GM12874 (cell line): ENCODE measurements around the gene VWA5B1.

Experiments used
- CTCF ChIP-seq: IDR thresholded peaks from 2 replicates; pipeline ENCODE4 v1.5.1; 2011; ENCODE audit warnings: low read depth, mild to moderate bottlenecking, control low read depth, low read length, moderate library complexity; ENCODE audit not compliant: insufficient read depth

VWA5B1 gene

GRCh38 chr1:20276485-20277159 lies 14.1 kb upstream of the VWA5B1 start:
- TF ChIP-seq CTCF, result no peak

- TF ChIP-seq CTCF, result no peak
Measured at GRCh38 chr1:20278692-20279130, 12.0 kb upstream of the VWA5B1 start.

GRCh38 chr1:20279509-20279908 lies 11.2 kb upstream of the VWA5B1 start:
- TF ChIP-seq CTCF, result no peak

- no peak for TF ChIP-seq CTCF
Measured at GRCh38 chr1:20280341-20280740, 10.3 kb upstream of the VWA5B1 start.

GRCh38 chr1:20280906-20281305 lies 9.8 kb upstream of the VWA5B1 start:
- TF ChIP-seq CTCF, result no peak

- no peak for TF ChIP-seq CTCF
Measured at GRCh38 chr1:20281801-20282200, 8.9 kb upstream of the VWA5B1 start.

- no peak for TF ChIP-seq CTCF
Measured at GRCh38 chr1:20282533-20282932, 8.1 kb upstream of the VWA5B1 start.
